ENCODE measurements around the gene INPP5A.

INPP5A gene

DNA sequence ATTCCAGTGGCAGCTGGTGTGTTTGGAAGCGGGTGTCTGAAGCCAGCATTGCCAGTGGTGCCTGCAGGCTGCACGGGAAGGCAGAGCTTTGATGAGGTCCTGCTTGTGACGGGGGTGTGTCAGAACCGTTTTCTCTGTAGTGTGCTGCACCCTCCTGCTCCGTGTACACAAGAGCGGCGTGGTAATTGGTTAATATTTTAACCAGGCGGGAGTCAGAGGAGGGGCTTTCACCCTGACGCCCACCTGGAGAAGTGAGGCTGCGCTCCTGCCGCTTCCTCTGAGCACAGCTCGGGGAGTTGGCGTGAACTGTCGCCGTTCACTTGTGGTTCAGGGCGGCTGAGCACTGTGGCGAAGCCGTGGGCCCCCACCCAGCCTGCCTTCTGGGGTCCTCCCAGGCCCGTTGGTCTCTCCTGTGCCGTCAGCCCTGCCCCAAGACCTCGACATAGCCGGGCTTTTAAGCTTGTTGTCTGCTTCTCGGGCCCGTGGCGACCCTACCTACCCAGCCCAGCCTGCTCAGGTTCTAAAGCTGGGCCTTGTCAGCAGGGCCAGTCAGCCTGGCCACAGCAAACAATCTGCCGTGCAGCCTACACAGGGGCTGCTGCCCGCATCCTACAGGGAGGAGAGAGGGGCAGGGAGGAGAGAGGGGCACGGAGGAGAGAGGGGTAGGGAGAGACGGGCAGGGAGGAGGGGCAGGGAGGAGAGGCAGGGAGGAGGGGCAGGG, 236.8 kb downstream of the INPP5A start:
- DNase-seq (ENCODE audit: low read depth): no peak
- no peak overlapping the region for H3K4me3 ChIP-seq (ENCODE audit: low read depth, low read length)
- TF ChIP-seq, protein P1, sequence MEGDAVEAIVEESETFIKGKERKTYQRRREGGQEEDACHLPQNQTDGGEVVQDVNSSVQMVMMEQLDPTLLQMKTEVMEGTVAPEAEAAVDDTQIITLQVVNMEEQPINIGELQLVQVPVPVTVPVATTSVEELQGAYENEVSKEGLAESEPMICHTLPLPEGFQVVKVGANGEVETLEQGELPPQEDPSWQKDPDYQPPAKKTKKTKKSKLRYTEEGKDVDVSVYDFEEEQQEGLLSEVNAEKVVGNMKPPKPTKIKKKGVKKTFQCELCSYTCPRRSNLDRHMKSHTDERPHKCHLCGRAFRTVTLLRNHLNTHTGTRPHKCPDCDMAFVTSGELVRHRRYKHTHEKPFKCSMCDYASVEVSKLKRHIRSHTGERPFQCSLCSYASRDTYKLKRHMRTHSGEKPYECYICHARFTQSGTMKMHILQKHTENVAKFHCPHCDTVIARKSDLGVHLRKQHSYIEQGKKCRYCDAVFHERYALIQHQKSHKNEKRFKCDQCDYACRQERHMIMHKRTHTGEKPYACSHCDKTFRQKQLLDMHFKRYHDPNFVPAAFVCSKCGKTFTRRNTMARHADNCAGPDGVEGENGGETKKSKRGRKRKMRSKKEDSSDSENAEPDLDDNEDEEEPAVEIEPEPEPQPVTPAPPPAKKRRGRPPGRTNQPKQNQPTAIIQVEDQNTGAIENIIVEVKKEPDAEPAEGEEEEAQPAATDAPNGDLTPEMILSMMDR (IDR thresholded peaks at IDR 0.05; ENCODE audit: low read depth, low read length, missing control alignments): no peak

DNA sequence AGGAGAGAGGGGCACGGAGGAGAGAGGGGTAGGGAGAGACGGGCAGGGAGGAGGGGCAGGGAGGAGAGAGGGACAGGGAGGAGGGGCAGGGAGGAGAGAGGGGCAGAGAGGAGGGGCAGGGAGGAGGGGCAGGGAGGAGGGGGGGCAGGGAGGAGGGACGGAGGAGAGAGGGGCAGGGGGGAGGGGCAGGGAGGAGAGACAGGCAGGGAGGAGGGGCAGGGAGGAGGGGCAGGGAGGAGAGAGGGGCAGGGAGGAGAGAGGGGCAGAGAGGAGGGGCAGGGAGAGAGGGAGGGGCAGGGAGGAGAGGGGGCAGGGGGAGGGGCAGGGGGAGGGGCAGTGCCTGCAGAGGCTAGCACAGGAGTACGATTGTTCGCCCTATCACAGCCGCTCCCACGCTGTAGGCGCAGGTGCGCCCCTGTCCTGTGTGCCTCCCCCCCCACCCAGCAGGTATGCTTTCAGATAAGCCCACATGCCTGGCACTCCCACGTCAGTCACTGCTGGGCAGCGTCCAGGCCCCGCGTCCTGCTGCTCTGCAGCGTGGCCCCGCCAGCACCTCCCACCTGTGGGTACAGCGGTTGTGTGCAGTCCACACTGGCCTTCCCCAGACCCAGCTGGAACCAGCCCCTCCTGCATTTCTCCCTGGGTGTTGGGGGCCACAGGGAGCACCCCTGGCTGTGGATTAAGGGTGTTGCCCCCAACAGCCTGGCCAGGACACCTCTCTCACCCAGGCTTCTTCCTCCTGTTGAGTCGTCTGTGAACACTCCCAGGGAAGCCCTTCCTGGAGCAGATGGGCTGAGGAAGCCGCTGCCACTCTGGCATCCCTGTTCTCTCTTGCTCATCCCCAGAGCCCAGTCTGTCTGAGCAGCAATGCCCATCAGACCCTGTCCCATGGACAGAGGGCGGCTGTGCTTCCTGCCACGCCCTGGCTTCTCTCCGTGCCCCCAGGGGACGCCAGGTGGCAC, 237.6 kb downstream of the INPP5A start:
- no peak for DNase-seq (ENCODE audit: low read depth)
- no peak overlapping the region for H3K4me3 ChIP-seq (ENCODE audit: low read depth, low read length)

DNA sequence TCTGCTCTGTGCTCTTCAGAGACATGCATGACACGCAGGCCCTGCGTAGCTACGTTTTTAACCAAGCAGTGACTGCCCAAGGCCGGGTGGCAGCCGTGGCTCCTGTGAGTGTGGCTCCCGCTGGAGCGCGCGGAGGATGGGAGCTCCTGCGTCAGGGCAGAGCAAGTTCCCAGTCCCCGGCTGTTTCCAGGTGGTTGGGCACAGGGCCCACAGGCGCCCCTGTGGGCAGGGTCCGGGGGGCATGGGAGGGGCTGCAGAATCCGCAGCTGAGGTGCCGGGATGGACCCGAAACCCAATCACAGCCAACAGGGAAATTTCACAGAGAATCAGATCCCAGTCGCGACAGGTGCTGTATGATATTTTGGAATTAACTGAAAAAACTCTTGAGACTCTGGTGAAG, 238.6 kb downstream of the INPP5A start:
- no peak overlapping the region for H3K4me3 ChIP-seq (ENCODE audit: low read depth, low read length)
- DNase-seq (ENCODE audit: low read depth): no peak
- TF ChIP-seq, protein P1 (IDR thresholded peaks at IDR 0.05; ENCODE audit: low read depth, low read length, missing control alignments): no peak

More for the DNA sequence above, 237.6 kb downstream of the INPP5A start:
- TF ChIP-seq, protein P1 (IDR thresholded peaks at IDR 0.05; ENCODE audit: low read depth, low read length, missing control alignments): no peak

DNA sequence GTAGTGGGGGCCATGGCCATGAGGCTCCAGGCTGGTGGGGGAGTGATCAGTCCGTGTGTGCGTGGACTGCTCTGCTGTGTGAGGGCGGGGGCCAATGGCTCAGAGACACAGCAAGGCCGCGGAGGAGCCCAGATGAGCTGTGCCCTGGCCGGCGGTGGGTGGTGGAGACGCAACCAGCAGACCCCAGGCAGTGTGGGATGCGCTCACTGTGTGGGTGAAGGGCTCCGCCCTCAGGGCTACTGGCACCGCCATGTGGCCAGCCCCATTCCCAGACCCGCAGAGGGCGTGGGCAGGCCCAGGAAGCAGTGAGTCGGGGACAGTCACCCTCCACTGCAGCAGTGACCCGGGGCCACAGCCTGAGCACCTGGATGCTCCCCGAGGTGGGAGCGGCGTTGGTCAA, 239.2 kb downstream of the INPP5A start:
- no peak overlapping the region for H3K4me3 ChIP-seq (ENCODE audit: low read depth, low read length)
- no peak for DNase-seq (ENCODE audit: low read depth)
- TF ChIP-seq, protein P1 (IDR thresholded peaks at IDR 0.05; ENCODE audit: low read depth, low read length, missing control alignments): no peak

DNA sequence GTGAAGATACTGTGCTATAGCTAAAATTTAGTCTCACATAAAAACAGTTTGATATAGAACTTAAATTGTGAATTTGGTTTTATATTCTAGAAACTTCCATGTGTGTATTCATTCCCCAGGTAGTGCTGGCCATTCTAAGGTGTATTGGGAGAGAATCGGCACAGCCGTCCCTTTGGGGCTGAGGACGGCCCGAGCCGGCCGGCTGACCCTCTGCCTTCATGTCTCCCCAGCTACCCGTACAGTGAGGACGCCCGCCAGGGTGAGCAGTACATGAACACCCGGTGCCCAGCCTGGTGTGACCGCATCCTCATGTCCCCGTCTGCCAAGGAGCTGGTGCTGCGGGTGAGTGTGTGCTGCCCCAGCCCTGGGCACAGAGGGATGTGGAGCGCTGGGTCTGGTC, 239.9 kb downstream of the INPP5A start:
- H3K4me3 ChIP-seq (ENCODE audit: low read depth, low read length): no peak overlapping the region
- TF ChIP-seq, protein P1 (IDR thresholded peaks at IDR 0.05; ENCODE audit: low read depth, low read length, missing control alignments): no peak
- no peak for DNase-seq (ENCODE audit: low read depth)

GRCh38 chr10:132779549-132780294, 242.1 kb downstream of the INPP5A start:
- DNase-seq (ENCODE audit: low read depth): no peak
- TF ChIP-seq, protein P1 (IDR thresholded peaks at IDR 0.05; ENCODE audit: low read depth, low read length, missing control alignments): no peak
- H3K4me3 ChIP-seq (ENCODE audit: low read depth, low read length): no peak overlapping the region

Measured in GM12864 (cell line).